LoVo (cell line): ENCODE data around the gene LAG3.

Source experiments
- DNase-seq: peaks from one replicate; pipeline ENCODE4 v3.0.0-alpha.2; 2016; ENCODE audit warnings: low spot score

LAG3 gene

GRCh38 chr12:6772726-6773589, 638 bp downstream of the LAG3 start:
- no peak for DNase-seq

DNA sequence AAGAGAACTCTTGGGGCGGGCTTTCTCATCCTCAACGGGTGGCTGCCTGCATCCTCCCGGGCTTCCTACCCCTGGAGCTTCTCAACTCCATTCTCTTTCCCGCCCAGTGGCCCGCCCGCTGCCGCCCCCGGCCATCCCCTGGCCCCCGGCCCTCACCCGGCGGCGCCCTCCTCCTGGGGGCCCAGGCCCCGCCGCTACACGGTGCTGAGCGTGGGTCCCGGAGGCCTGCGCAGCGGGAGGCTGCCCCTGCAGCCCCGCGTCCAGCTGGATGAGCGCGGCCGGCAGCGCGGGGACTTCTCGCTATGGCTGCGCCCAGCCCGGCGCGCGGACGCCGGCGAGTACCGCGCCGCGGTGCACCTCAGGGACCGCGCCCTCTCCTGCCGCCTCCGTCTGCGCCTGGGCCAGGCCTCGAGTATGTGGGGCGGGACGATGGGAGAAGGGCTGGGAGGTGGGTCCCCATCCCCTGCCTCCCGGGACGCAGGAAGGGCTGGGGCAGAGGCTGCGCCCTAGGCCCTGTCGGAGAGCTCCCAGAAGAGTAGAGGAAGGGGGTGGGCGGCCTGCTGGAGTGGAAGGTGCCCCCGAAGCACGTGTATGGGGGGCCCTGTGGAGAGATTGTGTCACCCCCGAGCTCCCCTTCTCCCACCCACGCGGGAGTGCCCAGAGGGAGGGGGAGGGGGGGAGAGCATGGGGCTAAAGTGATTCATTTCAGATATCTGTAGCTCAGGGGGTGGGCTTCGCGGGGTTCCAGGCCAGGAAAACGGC, 1.5 kb downstream of the LAG3 start:
- DNase-seq, result no peak

DNA sequence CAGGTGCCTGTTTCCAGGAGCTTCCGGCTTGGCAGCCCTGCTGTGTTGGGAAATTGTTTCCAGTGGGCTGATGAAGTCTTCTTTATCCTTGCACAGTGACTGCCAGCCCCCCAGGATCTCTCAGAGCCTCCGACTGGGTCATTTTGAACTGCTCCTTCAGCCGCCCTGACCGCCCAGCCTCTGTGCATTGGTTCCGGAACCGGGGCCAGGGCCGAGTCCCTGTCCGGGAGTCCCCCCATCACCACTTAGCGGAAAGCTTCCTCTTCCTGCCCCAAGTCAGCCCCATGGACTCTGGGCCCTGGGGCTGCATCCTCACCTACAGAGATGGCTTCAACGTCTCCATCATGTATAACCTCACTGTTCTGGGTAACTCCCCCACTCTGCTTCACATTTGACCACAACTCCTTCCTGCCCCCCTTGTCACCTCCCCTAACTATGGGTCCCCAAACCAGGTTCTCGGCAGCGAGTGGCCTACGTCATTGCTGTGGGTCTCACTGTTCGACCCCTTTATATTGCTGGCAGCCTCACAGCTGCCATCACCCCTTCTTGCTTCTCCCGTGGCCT, 2.3 kb downstream of the LAG3 start:
- no peak for DNase-seq

GRCh38 chr12:6775185-6776174, 3.2 kb downstream of the LAG3 start:
- no peak for DNase-seq

- no peak for DNase-seq
Measured at GRCh38 chr12:6777386-6777785, 5.1 kb downstream of the LAG3 start.

- DNase-seq, result no peak
Measured at GRCh38 chr12:6778217-6778573, 5.9 kb downstream of the LAG3 start.

DNA sequence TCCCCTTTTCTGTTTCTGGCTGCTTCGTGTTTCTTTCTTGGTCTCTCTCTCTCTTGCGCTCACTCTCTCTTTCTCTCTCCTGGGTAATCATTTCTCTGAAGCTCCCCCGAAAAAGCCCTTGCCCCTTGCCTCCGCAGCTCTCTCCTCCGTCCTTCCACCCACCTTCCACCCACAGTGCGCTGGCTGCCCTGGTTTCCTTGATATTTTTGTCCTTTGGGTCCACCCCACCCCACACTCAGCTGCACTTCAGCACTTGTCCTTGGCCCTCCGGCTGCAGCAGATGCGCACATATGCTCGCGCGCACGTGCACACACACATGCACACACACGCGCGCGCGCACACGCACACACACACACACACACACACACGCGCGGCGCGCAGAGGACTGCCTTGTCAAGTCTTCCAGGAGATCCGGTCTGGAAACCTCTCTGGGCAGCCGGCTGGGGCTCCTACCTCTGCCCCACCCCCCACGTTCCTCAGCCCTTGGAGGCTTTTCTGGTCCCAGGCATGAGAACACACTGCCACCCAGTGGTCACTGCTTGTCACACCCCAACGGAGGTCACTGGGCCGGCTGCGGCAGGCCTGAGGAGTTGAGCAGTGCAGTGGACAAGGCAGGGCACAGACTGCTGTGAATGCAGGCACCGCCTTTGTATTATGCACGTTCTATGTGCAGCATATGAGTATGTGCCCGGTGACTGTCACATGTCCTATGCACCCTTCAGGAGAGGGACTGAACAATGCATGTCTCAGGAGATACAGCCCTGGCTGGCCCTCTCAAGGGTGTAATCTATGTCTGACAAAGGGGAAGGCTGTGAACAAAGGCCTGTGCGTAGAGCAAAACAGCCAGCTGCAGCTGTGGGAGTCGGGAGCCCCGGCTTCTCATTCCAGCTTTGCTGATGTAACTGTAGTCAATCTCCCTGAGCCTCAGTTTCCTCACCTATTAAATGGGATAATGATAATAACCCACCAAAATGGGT, 6.5 kb downstream of the LAG3 start:
- DNase-seq, result peak; percentile 96

- DNase-seq, result no peak
Measured at GRCh38 chr12:6779708-6780432, 7.5 kb downstream of the LAG3 start.

DNA sequence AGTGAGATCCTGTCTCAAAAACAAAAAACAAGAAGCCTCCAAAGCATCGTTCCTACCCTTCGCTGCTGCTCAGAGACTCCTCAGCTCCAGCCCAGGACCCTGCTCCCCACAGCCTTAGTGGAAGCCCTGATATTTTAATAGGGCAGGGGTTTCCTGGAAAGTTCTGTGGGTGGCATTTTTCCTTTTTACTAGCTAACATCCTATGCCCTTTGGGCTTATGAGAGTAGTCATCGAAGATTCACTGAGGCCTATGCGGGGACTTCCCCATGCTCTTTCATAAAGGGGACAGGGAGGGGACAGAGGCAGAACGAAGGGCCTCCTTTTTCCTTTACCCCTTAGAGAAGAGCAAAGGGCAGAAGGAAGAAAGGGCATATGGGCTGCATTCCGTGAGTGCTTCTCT, 8.3 kb downstream of the LAG3 start:
- DNase-seq, result no peak

DNA sequence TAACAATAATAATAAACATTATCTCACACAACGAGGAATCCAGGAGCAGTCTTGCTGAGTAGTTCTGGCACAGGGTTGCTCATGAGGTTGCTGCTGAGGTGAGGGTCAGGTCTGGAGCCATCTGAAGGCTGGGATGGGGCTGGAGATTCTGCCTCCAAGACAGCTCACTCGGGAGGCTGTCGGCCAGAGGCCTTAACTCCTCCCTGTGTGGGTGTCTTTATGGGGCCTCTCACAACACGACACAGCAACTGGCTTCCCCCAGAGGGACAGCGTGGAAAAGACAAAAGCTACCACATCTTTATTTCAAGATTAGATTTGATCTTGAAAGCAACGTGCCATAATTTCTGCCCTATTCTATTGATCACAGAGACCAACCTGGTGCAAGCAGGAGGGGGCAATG, 9.8 kb downstream of the LAG3 start:
- no peak for DNase-seq

DNA sequence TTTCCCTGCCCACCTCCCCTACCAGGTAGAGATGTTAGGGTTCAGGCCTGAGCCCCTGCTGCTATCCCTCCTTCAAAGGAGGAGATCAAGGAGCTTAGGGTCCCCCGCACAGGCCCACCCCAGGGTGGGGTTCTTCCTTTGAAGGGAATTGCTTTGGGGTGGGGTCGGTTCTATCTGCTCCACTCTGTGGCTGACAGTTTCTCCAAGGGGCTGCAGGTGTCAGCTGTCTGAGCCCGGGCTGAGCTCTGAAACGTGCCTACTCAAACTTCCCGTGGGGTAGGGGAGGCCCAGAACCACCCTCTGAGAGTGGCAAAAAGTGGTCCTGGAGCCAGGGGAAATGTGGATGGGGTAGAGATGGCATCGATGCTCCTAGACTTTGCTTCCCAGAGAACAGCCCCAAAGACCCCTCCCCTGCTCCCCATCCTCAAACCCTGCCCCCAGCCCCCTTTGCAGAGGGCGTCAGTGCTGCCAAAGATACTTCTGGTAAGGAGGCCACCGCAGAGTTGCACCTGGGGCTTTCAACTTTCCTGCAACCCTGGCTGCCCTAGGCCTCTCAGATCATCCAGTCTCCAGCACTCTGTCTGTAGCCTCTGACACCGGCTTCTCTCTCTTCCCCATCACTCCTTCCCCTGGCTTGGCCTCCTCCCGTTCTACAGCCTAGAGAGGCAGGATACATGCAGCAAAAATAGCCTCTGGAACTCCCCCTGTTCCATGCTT, 10.7 kb downstream of the LAG3 start:
- DNase-seq, result no peak

DNA sequence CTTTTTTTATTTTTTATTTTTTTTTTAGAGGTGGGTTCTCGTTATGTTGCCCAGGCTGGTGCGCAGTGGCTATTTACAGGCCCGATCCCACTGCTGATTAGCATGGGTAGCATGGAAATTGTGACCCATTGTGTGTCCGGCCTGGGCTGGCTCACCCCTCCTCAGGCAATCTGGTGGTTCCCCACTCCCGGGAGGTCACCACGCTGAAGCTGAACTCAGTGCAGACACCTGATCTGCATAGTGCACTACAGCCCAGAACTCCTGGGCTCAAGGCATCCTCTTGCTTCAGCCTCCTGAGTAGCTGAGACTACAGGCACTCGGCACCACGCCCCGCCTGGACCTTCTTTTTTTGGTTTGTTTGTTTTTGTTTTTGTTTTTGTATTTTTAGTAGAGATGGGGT, 11.5 kb downstream of the LAG3 start:
- DNase-seq, result no peak

GRCh38 chr12:6784296-6784695, 12.0 kb downstream of the LAG3 start:
- no peak for DNase-seq

DNA sequence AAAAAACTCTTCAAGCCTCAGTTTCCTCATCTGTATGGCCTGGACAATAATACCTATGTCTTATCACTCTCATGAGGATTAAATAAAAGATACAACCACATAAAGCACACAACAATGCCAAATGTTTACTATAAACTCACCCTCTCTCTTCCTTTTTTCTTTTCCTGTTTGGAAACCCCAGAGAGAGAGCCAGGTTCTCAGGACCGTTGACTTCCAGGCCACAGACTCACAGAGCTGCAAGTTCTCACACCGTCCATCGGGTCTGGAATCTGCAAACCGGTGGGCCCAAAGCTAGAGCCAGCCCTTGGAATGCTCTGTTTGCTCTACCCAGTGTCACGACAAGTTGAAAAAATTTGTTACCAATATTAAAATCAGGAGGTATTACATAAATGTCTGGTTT, 12.4 kb downstream of the LAG3 start:
- no peak for DNase-seq

DNA sequence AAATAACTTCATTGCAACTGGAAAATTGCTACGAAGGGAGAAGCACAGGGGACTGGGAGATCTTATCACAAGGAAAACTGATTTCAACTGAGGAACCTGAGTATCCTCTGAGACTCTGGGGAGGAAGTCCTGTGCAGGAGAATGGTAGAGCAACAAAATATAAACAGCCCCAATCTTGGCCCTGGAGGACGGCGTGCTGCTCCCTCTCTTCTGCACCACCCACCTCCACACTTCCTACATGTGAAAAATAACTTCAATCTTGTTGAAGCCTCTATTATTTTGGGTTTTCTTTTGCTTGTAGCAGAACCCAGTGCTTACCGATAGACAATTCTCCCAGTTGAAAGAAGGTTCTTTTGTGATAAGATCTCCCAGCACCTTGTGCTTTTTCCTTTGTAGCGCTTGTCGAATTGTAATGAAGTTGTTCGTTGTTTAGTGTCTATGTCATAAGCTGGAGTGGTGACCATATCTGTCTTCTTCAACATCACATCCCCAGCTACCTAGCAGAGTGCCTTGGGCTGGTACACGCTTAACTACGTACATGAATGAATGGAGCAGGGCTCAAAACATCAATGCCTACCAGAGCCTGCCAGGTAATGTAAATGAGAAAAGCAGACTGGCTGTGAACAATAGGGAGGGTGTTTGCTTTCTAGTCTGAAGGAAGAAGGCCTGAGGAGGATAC, 14.2 kb downstream of the LAG3 start:
- DNase-seq, result no peak

GRCh38 chr12:6787309-6787708, 15.0 kb downstream of the LAG3 start:
- DNase-seq, result no peak

GRCh38 chr12:6788972-6789924, 16.9 kb downstream of the LAG3 start, which contains the start of gene CD4:
CD4 (plus strand) TSS chr12:6789528; CDS start chr12:6800139, 10,611 bp downstream.
- DNase-seq, result no peak
